Endodermal cell (in vitro differentiated cells): ENCODE measurements around the gene PAX7. TPM values are rescaled to one million over a fixed set of nuclear protein-coding genes. Genes with fewer than 3 reads are reported as not detected.

Source experiments
- DNase-seq: peaks from one replicate; pipeline ENCODE4 v3.0.0-alpha.2; 2017
- H3K27ac ChIP-seq: 2 replicates; pipeline ENCODE4 v1.5.1; 2013; ENCODE audit warnings: mild to moderate bottlenecking, low read depth, low read length, moderate library complexity
- H3K27me3 ChIP-seq: 2 replicates; pipeline ENCODE4 v1.6.1; 2013; ENCODE audit warnings: mild to moderate bottlenecking, low read length, moderate library complexity; ENCODE audit not compliant: insufficient read depth, control insufficient read depth, poor library complexity, severe bottlenecking
- H3K36me3 ChIP-seq: 2 replicates; pipeline ENCODE4 v1.7.0; 2013; ENCODE audit warnings: mild to moderate bottlenecking, low read length, moderate library complexity; ENCODE audit not compliant: control insufficient read depth, insufficient read depth
- H3K4me1 ChIP-seq: one replicate; pipeline ENCODE4 v1.7.0; 2013; ENCODE audit warnings: low read length; ENCODE audit not compliant: control insufficient read depth, insufficient read depth
- H3K4me3 ChIP-seq: 2 replicates; pipeline ENCODE4 v1.5.1; 2013; ENCODE audit warnings: mild to moderate bottlenecking, low read length, moderate library complexity
- H3K9ac ChIP-seq: 2 replicates; pipeline ENCODE4 v1.6.1; 2013; ENCODE audit warnings: mild to moderate bottlenecking, low read length, moderate library complexity; ENCODE audit not compliant: poor library complexity, severe bottlenecking; ENCODE audit errors: extremely low read depth
- H3K9me3 ChIP-seq: 2 replicates; pipeline ENCODE4 v1.6.1; 2013; ENCODE audit warnings: mild to moderate bottlenecking, low read length, moderate library complexity; ENCODE audit not compliant: control insufficient read depth
- H3K27ac Mint-ChIP-seq: 2 replicates; pipeline ENCODE4 v1.8.0; 2020; ENCODE audit warnings: mixed read lengths
- H3K27me3 Mint-ChIP-seq: 2 replicates; pipeline ENCODE4 v1.8.0; 2021; ENCODE audit warnings: mild to moderate bottlenecking, mixed read lengths; ENCODE audit not compliant: insufficient read depth
- H3K36me3 Mint-ChIP-seq: 2 replicates; pipeline ENCODE4 v1.8.0; 2020; ENCODE audit warnings: low read depth, mixed read lengths
- H3K4me1 Mint-ChIP-seq: 2 replicates; pipeline ENCODE4 v1.8.0; 2020; ENCODE audit warnings: mixed read lengths
- H3K4me3 Mint-ChIP-seq: 2 replicates; pipeline ENCODE4 v1.8.0; 2020; ENCODE audit warnings: mild to moderate bottlenecking, moderate library complexity, mixed read lengths
- H3K9me3 Mint-ChIP-seq: 2 replicates; pipeline ENCODE4 v1.8.0; 2020; ENCODE audit warnings: mild to moderate bottlenecking, mixed read lengths
- CTCF ChIP-seq: fragments of 200-600 bp; sonication (generic); conservative IDR thresholded peaks from 2 replicates; pipeline ENCODE4 v1.5.0; 2021; ENCODE audit warnings: antibody characterized with exemption, mild to moderate bottlenecking
- WGBS, 2 experiments: methylation state at CpG; one replicate each; pipeline versions ENCODE4 v1.1.5 to v1.1.7; 2013; ENCODE audit warnings: missing lambda C conversion rate in 2 of 2, mixed read lengths in 1 of 2; ENCODE audit not compliant: insufficient coverage in 1 of 2, insufficient read length in 1 of 2; 5-methylcytosine and 5-hydroxymethylcytosine counted together
- total RNA-seq, 2 donors: library from RNA; stranded (reverse); fragmentation: NEBNext Ultra II Directional in 1 of 2; extraction: Animal tissue kit (Norgen Biotek cat#: 25700) in 1 of 2; gene quantifications; 2 replicates in 1 of 2; 3 replicates in 1 of 2; pipeline ENCODE4 v1.2.1, GENCODE V29; 2021

Gene PAX7
- total RNA-seq, 2 donors from 2014 or later: 2.2 to 2.4 TPM

GRCh38 chr1:18761948-18762840 lies 131.5 kb downstream of the PAX7 start:
- H3K9ac ChIP-seq: no peak overlapping the region
- 86 to 92% methylated on average over 11 to 14 of the region's 14 CpGs for WGBS, 2 experiments
- H3K27ac ChIP-seq: no peak overlapping the region
- H3K4me1 ChIP-seq: no peaks in the 10 kb centered on the region
- Mint-ChIP-seq H3K27ac (no peak overlapping the region), H3K9me3 (peaks cover 10% of the 10 kb centered on the region), H3K4me3 (no peak overlapping the region), H3K4me1 (no peaks in the 10 kb centered on the region), H3K27me3 (peaks cover 77% of the 10 kb centered on the region), H3K36me3 (no peaks in the 10 kb centered on the region)
- peaks cover 28% of the 10 kb centered on the region for H3K27me3 ChIP-seq
- no peak for DNase-seq
- TF ChIP-seq CTCF: no peak
- H3K9me3 ChIP-seq: peaks cover 7% of the 10 kb centered on the region
- no peak overlapping the region for H3K4me3 ChIP-seq
- no peaks in the 10 kb centered on the region for H3K36me3 ChIP-seq

GRCh38 chr1:18764362-18764761 lies 133.7 kb downstream of the PAX7 start:
- H3K4me3 ChIP-seq: no peak overlapping the region
- Mint-ChIP-seq H3K4me3 (no peak overlapping the region), H3K9me3 (no peaks in the 10 kb centered on the region), H3K36me3 (no peaks in the 10 kb centered on the region), H3K27me3 (peaks cover 67% of the 10 kb centered on the region), H3K27ac (no peak overlapping the region), H3K4me1 (no peaks in the 10 kb centered on the region)
- H3K9ac ChIP-seq: no peak overlapping the region
- DNase-seq: no peak
- H3K27ac ChIP-seq: no peak overlapping the region
- no peaks in the 10 kb centered on the region for H3K4me1 ChIP-seq
- 73 to 98% methylated on average over 4 to 7 of the region's 7 CpGs for WGBS, 2 experiments
- peaks cover 16% of the 10 kb centered on the region for H3K27me3 ChIP-seq
- no peak for TF ChIP-seq CTCF
- no peaks in the 10 kb centered on the region for H3K9me3 ChIP-seq
- H3K36me3 ChIP-seq: no peaks in the 10 kb centered on the region

- H3K9me3 Mint-ChIP-seq: no peaks in the 10 kb centered on the region
- DNase-seq: no peak
- H3K4me1 Mint-ChIP-seq: no peaks in the 10 kb centered on the region
- Histone ChIP-seq H3K36me3 (no peaks in the 10 kb centered on the region), H3K9me3 (no peaks in the 10 kb centered on the region), H3K4me1 (no peaks in the 10 kb centered on the region), H3K27ac (no peak overlapping the region), H3K27me3 (peaks cover 24% of the 10 kb centered on the region), H3K9ac (no peak overlapping the region), H3K4me3 (no peak overlapping the region)
- 89 to 100% methylated on average over 4 to 7 of the region's 7 CpGs for WGBS, 2 experiments
- TF ChIP-seq CTCF: no peak
- no peak overlapping the region for H3K4me3 Mint-ChIP-seq
- no peaks in the 10 kb centered on the region for H3K36me3 Mint-ChIP-seq
- H3K27ac Mint-ChIP-seq: no peak overlapping the region
- peaks cover 71% of the 10 kb centered on the region for H3K27me3 Mint-ChIP-seq
These were observed 135.1 kb downstream of the PAX7 start for GRCh38 chr1:18765725-18766124.
